Stromal cell of bone marrow (primary cell): ENCODE results near the gene PPIL1.
"Not testable (repeated sequence)": the region's sequence is repeated elsewhere in the genome, so short reads cannot be mapped to it uniquely, and the experiment has no call there.

Source experiments
- DNase-seq: peaks from one replicate; pipeline ENCODE4 v3.0.0-alpha.2; 2012; ENCODE audit warnings: low read depth

PPIL1 gene

DNA sequence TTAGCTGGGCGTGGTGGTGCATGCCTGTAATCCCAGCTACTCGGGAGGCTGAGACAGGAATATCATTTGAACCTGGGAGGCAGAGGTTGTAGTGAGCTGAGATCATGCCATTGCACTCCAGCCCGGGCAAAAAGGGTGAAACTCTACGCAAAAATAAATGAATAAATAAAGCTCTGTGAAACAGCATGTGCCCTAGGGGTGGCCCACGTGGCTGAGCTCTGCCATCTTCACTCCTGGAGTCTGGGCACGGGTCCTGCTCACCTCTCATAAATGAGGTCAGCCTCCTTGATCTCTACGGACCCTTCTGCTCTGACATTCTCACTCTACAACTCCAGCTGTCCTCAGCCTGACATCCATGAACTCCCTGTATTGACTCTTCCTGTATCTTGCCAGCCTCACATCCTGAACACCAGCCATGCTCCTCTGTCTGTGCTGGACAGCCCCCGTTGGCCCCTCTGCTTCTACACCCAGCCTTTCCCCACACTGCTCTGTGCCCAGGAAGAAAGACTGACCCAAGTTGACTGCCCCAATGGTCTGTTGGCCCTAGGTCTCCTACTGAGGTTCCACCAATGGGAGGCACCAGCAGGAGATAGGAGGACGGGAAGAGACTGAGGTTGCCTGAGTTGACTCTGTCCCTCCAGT, 57.3 kb downstream of the PPIL1 start:
- DNase-seq: no peak

DNA sequence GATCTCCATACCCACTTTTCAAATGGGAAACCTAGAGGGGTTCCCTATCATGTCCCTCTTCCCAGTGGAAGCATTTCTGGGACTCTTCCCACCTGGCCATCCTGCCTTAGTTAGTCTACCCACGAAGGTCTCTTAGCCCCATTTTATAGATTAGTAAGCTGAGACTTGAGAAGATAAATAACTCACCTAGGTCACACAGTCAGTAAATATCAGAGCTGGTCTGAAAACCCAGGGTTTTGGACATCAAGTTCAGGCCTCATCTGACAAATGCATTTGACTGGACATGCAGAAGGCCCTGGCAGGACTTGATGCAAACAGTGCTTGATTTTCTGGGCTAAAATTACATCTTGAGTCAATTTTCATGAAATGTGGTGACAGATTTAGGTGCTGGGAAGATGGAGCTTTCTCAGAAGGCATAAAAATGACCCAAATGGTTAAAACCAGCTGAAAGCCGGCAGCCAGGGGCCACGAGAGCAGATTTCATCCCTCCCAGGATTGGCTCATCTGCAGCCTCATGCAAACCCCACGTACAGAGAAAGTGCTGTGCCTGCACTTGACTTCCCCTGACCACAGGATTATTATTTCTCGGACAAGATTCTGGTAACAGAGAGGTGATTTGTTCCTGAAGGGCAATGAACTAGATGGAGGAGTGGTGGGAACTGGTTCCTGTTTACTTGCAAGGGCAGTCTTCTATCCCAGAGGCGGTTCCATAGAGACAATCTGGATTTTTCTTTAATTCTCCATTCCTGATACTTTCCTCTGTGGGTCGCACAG, 58.5 kb downstream of the PPIL1 start:
- no peak for DNase-seq

DNA sequence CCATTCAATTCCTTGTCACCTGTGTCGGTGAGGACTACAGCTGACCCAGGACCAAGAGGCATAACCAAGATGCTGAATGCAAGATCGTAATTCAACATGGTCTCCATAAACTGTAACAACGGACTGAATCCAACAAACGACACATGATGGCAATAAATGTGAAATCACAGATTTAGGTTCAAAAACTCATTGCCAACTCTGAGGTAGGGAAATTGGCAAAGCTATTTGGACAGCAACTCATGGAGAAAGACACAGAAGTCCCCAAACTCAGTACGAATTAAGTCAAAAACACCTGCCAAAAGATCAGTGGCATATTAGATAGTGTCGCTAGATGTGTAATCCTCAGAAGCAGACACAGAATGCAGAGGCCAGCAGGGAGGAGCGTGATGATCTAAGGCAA, 60.4 kb downstream of the PPIL1 start:
- DNase-seq: no peak

DNA sequence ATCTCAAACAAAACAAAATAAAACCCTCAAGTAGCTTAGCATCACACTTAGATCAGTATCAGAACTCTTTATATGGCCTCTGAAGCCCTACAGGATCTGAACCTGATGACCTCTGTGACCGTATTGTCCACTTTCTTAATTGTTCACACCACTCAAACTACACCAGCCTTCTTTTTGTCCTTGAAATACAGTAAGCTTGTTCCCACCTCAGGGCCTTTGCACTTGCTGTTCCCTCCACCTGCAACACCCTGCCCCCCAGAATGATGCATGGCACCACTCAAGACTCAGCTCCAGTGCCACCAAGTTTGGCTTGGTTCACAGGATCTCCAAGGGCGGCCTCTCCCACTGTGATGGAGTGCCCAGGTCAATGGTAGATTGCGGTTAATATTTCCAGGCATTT, 61.1 kb downstream of the PPIL1 start:
- no peak for DNase-seq

DNA sequence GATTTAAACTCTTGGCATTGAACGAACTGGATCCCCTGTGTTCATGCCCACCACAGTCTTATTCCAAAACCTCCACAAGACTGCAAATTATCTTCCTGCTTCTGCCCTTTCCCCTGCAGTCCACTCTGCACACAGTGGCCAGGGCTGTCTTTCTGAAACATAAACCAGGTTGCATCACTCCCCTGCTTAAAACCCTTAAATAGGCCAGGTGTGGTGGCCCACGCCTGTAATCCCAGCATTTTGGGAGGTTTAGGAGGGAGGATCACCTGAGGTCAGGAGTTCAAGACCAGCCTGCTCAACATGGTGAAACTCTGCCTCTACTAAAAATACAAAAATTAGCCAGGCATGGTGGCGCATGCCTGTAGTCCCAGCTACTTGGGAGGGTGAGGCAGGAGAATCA, 61.6 kb downstream of the PPIL1 start:
- not testable (repeated sequence) for DNase-seq

DNA sequence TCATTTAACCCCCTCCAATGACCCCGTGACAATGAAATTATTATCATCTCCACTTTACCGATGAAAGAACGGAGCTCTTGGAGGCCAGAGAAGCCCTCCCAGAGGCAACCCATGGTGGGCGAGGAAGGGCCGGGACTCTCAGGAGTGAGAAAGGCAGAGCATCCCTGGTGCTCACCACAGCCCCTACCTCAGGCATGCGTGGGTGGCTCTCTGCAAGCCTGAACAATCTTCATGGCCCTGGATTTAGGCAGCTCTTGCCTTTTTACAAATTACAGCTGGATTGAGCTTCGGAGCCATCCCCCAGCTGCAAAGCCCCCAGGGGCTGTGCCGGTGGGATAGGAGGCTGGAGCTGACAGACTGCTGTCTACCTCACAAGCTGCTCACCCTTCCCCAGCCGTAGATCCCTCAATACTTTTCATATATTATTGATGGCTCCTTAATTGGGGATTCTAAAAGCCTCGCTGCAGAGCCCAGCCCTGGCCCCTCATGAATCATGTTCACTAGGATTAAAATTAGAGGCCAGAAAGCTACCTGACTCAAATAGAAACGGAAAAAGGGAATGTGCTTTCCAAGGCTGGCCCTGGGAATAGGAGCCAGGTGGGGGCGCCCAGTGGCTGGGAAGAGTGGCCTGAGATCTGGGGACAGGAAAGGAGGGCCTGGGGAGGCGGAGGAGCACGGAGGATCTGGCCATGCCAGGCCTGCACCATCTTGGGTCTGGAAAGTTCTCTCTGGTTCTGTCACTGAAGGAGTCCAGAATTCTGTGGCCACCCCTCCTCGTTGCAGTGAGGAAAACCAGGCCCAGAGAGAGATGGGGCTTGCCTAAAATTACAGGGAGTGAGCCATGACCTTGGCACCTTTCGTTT, 64.4 kb downstream of the PPIL1 start:
- no peak for DNase-seq

DNA sequence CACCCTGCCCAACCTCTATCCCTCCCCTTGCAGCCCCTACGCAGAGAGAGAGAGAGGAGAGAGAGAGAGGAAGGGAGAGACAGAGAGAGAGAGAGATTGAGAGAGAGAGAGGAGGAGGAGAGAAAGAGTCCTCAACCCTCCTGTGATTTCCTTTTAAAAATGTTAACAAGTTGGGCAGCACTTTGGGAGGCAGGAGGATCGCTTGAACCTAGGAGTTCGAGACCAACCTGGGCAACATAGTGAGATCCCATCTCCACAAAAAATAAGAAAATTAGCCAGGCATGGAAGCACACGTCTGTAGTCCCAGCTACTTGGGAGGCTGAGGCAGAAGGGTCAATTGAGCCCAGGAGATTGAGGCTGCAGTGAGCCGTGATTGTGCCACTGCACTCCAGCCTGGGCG, 65.4 kb downstream of the PPIL1 start:
- no peak for DNase-seq

DNA sequence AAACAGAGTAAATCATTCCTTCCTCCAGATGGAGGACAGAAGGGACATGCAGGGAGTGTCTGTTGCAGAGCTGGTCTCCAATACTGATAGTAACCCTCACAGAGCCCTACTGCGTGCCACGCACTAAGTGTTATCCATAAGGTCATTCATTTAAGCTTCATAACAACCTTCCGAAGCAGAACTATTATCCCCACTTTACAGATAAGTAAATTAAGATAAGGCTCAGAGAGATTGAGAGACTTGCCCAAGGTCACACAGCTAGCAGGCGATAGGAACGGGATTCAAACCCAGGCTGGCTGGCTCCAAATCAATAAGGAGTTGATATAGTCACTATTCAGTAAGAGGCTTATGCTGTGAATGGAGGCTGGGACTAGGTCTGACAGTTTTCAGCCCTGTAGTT, 66.0 kb downstream of the PPIL1 start:
- no peak for DNase-seq

DNA sequence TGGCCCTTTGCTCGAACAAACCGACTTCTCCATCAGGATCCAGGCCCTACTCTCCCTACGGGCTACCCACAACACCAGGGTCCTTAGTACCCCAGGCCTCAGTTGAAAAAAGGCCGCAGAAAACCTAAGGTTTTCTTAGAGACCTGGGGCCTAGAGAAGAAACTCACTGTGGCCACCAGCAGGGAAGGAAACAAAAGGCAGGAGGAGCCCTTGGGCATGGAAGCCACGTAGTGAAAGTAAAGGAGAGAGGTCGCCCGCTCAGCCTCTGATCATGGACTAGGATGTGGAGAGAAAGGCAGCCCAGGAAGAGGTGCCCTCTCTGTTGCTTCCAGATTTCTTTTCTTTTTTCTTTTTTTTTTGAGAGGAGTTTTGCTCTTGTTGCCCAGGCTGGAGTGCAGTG, 66.9 kb downstream of the PPIL1 start:
- DNase-seq: no peak

DNA sequence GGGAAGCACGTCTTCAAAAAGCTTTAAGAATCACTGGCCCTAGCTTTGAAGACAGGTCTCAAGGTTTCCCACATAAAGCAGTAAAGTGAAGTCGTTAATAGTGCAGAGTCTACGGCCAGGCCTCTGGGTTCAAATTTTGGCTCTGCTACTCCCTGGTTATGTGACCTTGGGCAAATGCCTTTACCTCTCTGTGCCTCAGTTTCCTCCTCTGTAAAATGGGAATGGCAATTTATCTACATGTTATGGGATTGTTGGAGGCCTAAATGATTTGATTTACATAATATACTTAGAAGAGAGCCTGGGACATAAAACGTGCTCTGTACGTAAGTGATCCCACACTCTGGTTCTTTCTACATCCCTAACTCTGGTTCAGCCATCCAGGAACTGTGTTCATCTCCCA, 67.5 kb downstream of the PPIL1 start:
- no peak for DNase-seq

DNA sequence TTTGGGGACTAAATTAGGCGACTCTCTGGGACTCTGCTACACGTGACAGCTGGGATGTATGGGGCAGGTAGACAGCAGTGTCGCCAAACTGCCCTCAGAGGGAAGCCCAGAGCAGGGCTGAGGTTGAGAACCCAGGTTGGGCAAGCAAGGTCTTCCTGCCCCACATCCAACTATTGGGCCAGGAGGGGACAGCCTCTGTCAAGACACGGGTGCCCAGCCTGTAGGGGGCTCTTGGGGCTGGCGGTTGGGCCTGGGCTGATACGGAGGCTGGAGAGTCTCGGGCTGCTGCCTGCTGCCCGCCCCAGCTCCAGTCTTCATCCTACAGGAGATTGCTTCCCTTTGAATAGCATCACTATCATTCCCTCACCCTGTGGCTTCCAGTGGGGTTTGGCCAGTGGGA, 68.7 kb downstream of the PPIL1 start:
- no peak for DNase-seq

DNA sequence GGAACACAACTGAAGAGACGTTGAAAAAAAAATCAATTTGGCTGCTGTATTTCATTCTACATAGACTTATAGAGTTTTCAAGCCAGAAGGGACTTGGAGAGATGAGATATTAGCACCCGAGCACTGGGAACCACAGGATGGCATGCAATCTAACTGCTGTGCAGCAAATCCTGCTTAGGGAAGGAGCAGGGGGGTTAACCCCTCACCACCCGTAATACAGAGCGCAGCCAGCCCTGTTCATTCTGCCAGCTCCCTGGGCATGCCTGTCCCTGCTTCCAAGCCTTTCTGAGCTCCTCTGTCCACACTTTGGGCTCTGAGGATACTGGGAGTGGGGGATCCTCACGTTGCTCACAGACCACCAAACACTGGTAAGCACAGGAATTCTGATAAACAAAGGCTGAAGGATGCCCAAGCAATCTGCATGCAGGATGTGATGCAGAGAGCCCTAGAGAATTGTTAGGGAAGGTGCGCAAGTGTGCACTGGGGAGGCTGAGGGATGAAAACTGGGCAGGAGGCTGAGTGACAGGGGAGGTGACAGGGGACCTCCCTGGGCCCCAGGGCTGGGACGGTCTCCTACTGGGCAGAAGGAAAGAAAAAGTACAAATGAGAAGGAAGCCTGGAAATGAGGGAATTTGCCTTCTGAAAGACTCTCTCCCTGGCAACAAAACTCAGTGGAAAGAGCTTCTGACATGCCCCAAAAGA, 69.4 kb downstream of the PPIL1 start:
- no peak for DNase-seq
